ENCODE measurements around the gene AGBL4.
"Not testable (repeated sequence)": the region's sequence is repeated elsewhere in the genome, so short reads cannot be mapped to it uniquely, and the experiment has no call there.

The AGBL4 gene

GRCh38 chr1:48566492-48566891 is 1457.3 kb downstream of the AGBL4 start:
- no peak for DNase-seq

DNA sequence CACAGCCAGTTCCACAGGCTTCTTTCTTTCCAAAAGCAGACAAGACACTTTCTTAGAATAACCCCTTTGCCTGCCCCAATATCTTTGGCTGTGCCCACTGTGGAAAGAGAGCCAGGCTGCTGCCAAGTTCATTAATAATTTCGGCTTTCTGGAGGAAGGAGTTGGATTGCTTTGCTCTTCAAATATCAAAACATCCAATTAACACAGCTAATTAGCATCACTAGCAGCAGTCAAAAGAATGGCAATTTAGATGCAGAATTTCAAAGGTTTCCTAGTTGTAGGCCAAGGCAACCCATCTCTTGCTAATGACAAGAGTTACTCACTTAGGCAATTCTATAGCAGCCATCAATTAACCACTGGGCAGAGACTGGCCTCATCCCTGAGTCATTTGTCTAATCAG is 1460.7 kb downstream of the AGBL4 start:
- no peak for DNase-seq

DNA sequence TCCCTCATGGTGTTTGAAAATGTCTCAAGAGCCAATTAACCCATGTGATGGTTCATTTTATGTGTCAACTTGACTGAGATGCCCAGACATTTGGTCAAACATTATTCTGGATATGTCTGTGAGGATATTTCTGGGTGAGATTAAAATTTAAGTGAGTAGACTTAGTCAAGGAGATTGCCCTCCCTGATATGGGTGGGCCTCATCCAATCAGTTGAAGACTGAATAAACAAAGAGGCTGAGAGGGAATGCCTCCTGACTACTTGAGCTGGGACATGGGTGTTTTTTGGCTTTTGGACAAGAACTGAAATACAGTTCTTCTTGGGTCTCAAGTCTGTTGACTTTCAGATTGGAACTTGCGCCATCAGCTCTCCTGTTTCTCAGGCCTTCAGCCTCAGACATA is 1462.3 kb downstream of the AGBL4 start:
- no peak for DNase-seq

GRCh38 chr1:48560577-48560976 is 1463.2 kb downstream of the AGBL4 start:
- no peak for DNase-seq

GRCh38 chr1:48560116-48560515 is 1463.6 kb downstream of the AGBL4 start:
- DNase-seq = no peak

GRCh38 chr1:48558366-48558765 is 1465.4 kb downstream of the AGBL4 start:
- DNase-seq = no peak

GRCh38 chr1:48556186-48556850 is 1467.4 kb downstream of the AGBL4 start:
- no peak for DNase-seq

- no peak for DNase-seq
These were observed 1468.5 kb downstream of the AGBL4 start for GRCh38 chr1:48555271-48555670.

DNA sequence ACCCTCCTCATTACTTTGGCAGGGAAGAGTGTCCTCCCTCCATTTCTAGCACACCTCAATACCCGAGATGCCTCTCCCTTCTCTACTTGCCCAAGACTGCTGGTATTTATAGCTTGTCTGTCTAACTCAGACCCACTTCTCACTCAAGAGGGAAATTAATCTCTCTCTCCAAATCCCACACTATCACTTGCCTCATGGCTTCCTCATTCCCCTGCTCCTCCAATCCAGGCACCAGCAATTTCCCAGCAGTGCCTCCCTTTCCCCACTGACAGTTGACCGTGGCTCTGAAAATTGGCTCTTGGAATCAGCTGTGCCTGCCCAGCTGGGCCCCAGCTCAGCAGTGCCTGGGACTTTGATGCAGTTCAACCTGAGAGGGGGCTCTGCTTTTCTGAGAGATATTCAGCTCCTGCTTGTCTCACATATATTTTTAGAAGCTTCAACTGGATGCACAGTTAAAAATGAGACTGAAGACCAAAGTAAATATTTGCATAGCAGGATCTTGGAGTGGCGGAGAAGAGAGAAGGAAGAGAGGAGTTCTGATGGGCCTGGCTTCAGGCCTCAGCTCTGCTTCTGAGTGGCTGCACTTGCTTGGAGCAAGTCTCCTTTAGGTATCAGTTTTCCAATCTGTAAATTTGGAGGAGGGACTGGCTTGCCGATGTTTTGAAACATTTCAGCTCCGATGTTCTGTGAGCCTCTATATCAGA is 1470.7 kb downstream of the AGBL4 start:
- no peak for DNase-seq

DNA sequence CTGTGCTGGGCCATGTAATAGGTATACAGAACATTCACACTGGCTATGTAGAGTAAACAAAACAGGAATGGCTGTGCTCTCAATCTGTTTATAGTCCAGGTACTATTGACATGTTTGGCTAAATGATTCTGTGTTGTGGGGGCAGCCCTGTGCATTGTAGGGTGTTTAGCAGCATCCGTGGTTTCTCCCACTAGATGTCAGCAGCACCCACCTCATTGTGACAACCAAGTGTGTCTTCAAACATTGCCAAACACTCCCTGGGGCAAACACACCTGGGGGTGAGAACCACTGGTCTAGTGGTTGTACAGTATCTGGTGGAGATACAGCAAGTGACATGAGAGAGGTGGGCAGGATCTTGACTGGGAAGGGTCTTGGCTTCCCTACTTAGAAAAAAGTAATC is 1471.3 kb downstream of the AGBL4 start:
- DNase-seq = peak; percentile 2

GRCh38 chr1:48548985-48549384 is 1474.8 kb downstream of the AGBL4 start:
- DNase-seq = no peak

DNA sequence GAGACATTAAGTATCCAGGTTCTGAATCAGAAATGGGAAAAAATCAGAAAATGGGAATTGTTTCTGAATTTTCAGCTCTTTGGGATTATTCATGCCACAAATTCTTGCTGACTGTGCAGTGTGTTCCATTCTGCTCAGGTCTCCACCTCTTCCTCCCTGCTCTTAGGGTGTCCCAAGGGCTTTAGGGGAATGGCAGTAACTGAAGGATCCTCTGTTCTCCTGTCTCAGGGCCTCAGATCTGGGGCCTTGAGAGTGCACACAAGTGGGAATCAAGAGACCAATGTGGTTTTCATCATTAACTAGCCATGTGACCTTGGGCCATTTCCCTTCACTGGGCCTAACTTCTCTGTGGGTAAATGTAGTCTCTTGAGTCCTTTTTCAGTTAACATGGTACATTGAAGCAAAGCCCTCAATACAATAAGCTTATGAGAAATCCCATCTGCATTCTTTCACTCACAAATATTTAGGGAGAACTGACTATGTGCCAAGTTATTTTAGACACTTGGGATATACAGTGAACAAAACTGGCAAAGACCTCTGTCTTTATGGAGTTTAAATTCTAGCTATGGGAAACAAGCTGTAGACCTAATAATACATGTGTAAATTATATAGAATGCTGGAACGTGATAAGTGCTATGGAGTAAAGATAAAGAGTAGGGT is 1476.1 kb downstream of the AGBL4 start:
- DNase-seq = no peak

- DNase-seq = no peak
These were observed 1479.9 kb downstream of the AGBL4 start for GRCh38 chr1:48543854-48544253.

GRCh38 chr1:48540587-48540986 is 1483.2 kb downstream of the AGBL4 start:
- no peak for DNase-seq

DNA sequence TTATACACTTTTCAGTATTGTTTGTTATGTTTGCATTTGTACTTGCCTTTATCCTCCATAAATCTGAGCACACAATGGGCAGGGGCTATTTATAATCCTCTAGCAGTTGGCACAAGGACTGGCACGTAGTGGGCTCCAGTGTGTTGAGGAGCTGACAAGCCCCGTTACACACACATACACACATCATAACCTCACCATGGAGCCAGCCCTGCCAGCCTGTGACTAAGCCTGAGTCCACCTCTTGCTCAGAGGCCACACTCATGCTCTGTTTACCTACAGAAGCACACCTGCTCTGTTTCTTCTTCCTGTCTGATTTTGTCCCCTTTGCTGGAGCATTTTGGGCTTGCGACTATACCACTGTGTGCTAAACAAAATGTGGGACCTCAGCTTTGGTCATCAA is 1487.3 kb downstream of the AGBL4 start:
- DNase-seq = no peak

DNA sequence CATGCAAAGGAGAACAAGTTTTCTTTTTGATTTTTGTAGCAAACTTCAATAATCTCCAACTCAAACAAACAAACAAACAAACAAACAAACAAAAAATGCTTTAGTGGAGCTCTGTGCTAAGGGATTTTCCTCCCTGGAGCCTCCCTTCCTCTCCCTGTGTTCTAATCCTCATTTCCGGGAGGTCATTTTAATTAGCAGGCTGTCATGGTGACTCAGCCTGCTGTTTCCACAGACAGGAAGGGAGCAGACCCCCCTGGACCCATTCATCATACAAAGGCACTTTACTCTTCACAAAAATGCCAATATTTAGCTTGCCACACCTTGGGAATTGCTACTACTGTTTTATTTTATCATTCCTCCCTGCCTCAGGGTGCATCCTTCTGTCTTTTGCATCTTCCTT is 1490.8 kb downstream of the AGBL4 start:
- no peak for DNase-seq

GRCh38 chr1:48530727-48531351 is 1492.9 kb downstream of the AGBL4 start:
- peak; percentile 34 for DNase-seq

- DNase-seq = no peak
These were observed 1496.7 kb downstream of the AGBL4 start for GRCh38 chr1:48527051-48527450.

- peak; percentile 93 for DNase-seq
These were observed 1497.6 kb downstream of the AGBL4 start for GRCh38 chr1:48526008-48526710.

- peak; percentile 19 for DNase-seq
These were observed 1498.8 kb downstream of the AGBL4 start for GRCh38 chr1:48524892-48525467.

GRCh38 chr1:48523558-48523957 is 1500.2 kb downstream of the AGBL4 start:
- no peak for DNase-seq

DNA sequence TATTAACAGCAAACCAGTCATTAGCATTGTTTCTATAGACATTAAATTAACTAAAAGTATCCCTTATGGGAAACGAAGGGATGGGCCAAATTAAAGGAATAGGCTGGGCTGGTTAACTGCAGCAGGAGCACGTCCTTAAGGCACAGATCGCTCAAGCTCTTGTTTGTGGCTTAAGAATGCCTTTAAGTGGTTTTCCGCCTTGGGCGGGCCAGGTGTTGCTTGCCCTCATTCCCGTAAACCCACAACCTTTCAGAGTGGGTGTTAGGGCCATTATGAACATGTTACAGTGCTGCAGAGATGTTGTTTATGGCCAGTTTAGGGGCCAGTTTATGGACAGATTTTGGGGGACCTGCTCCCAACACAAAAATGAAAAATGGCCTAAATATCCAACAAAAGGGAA is 1503.9 kb downstream of the AGBL4 start:
- not testable (repeated sequence) for DNase-seq

- no peak for DNase-seq
These were observed 1516.9 kb downstream of the AGBL4 start for GRCh38 chr1:48506870-48507269.

All from NCI-H1694 treated with DMSO at 0.1 percent for 48 hours (cell line).